WTC11 (cell line): ENCODE data around the gene EDC4. TPM values are rescaled to one million over a fixed set of nuclear protein-coding genes. Genes with fewer than 3 reads are reported as not detected.

ENCODE experiments used
- ATAC-seq: fragments of 200-7000 bp; cut with Tn5 transposase; 2 replicates; pipeline ENCODE4 v1.10.0; 2021; ENCODE audit warnings: mild to moderate bottlenecking, moderate library complexity
- CTCF ChIA-PET: fragments of 300-600 bp; sonication (Branson Sonifier 250); formaldehyde crosslinking; loops from one replicate; lab custom pipeline; 2021; ENCODE audit warnings: antibody characterized with exemption; lab: Charles Lee
- POLR2A ChIA-PET: fragments of 350-600 bp; sonication (Branson Sonifier 250); formaldehyde crosslinking; loops from one replicate; lab custom pipeline; 2021; ENCODE audit warnings: antibody characterized with exemption; lab: Charles Lee
- DNase-seq: peaks from one replicate; pipeline ENCODE4 v3.0.0; 2021; ENCODE audit warnings: low spot score
- H3K27ac Mint-ChIP-seq: 2 replicates; pipeline ENCODE4 v1.8.0; 2021; ENCODE audit warnings: mixed read lengths
- H3K27me3 Mint-ChIP-seq: 2 replicates; pipeline ENCODE4 v1.8.0; 2021; ENCODE audit warnings: low read depth, mild to moderate bottlenecking, moderate library complexity, mixed read lengths
- H3K36me3 Mint-ChIP-seq: 2 replicates; pipeline ENCODE4 v1.8.0; 2021; ENCODE audit warnings: mixed read lengths
- H3K4me1 Mint-ChIP-seq: 2 replicates; pipeline ENCODE4 v1.8.0; 2022; ENCODE audit warnings: mixed read lengths
- H3K4me3 Mint-ChIP-seq: 2 replicates; pipeline ENCODE4 v1.8.0; 2021; ENCODE audit warnings: mild to moderate bottlenecking, moderate library complexity, mixed read lengths
- H3K9me3 Mint-ChIP-seq: 2 replicates; pipeline ENCODE4 v1.8.0; 2021; ENCODE audit warnings: mixed read lengths
- CDX4 ChIP-seq: fragments of 250-450 bp; sonication (Bioruptor Pico); IDR thresholded peaks from 2 replicates; pipeline ENCODE4 v1.9.0; 2021; ENCODE audit warnings: moderate library complexity, mild to moderate bottlenecking, inconsistent platforms, borderline replicate concordance
- CREB1 ChIP-seq: sonication (generic); formaldehyde crosslinking; IDR thresholded peaks from 2 replicates; pipeline ENCODE4 v1.8.0; 2023; ENCODE audit warnings: mild to moderate bottlenecking, missing genetic modification reagents
- CREM ChIP-seq: sonication (generic); formaldehyde crosslinking; IDR thresholded peaks from 2 replicates; pipeline ENCODE4 v1.8.1; 2022; ENCODE audit warnings: mild to moderate bottlenecking, missing genetic modification reagents, moderate library complexity
- E2F1 ChIP-seq: sonication (generic); formaldehyde crosslinking; IDR thresholded peaks from 2 replicates; pipeline ENCODE4 v1.8.0; 2022; ENCODE audit warnings: mild to moderate bottlenecking, missing genetic modification reagents
- EMX1 ChIP-seq: fragments of 250-450 bp; sonication (Bioruptor Pico); IDR thresholded peaks from 2 replicates; pipeline ENCODE4 v1.8.0; 2021; ENCODE audit warnings: mild to moderate bottlenecking
- ESRRA ChIP-seq: sonication (generic); formaldehyde crosslinking; IDR thresholded peaks from 2 replicates; pipeline ENCODE4 v1.8.1; 2022; ENCODE audit warnings: mild to moderate bottlenecking, missing genetic modification reagents, borderline replicate concordance
- FOXK1 ChIP-seq: sonication (generic); formaldehyde crosslinking; IDR thresholded peaks from 2 replicates; pipeline ENCODE4 v1.8.0; 2022; ENCODE audit warnings: mild to moderate bottlenecking, moderate library complexity, missing genetic modification reagents
- IRF1 ChIP-seq: sonication (generic); formaldehyde crosslinking; IDR thresholded peaks from 2 replicates; pipeline ENCODE4 v1.8.0; 2023; ENCODE audit warnings: missing genetic modification reagents
- JAZF1 ChIP-seq: fragments of 250-450 bp; sonication (Bioruptor Pico); IDR thresholded peaks from 2 replicates; pipeline ENCODE4 v1.9.0; 2021; ENCODE audit warnings: moderate library complexity, mild to moderate bottlenecking, inconsistent platforms
- JUN ChIP-seq: sonication (generic); formaldehyde crosslinking; IDR thresholded peaks from 2 replicates; pipeline ENCODE4 v1.8.0; 2023; ENCODE audit warnings: mild to moderate bottlenecking, missing genetic modification reagents
- MAX ChIP-seq: sonication (generic); formaldehyde crosslinking; IDR thresholded peaks from 2 replicates; pipeline ENCODE4 v1.8.0; 2022; ENCODE audit warnings: mild to moderate bottlenecking, missing genetic modification reagents
- NFATC4 ChIP-seq: fragments of 250-450 bp; sonication (Bioruptor Pico); IDR thresholded peaks from 2 replicates; pipeline ENCODE4 v1.9.0; 2021; ENCODE audit warnings: mild to moderate bottlenecking
- NR2C2 ChIP-seq: sonication (generic); formaldehyde crosslinking; IDR thresholded peaks from 2 replicates; pipeline ENCODE4 v1.8.0; 2022; ENCODE audit warnings: mild to moderate bottlenecking, missing genetic modification reagents
- PREB ChIP-seq: sonication (generic); formaldehyde crosslinking; IDR thresholded peaks from 2 replicates; pipeline ENCODE4 v1.8.1; 2022; ENCODE audit warnings: mild to moderate bottlenecking, missing genetic modification reagents, moderate library complexity, borderline replicate concordance
- SMAD3 ChIP-seq: sonication (generic); formaldehyde crosslinking; IDR thresholded peaks from 2 replicates; pipeline ENCODE4 v1.8.0; 2022; ENCODE audit warnings: missing genetic modification reagents, mild to moderate bottlenecking, borderline replicate concordance
- SP1 ChIP-seq: sonication (generic); formaldehyde crosslinking; conservative IDR thresholded peaks from 2 replicates; pipeline ENCODE4 v1.8.1; 2022; ENCODE audit warnings: missing genetic modification reagents
- TP53 ChIP-seq: sonication (generic); formaldehyde crosslinking; IDR thresholded peaks from 2 replicates; pipeline ENCODE4 v1.8.1; 2023; ENCODE audit warnings: mild to moderate bottlenecking, missing genetic modification reagents
- USF1 ChIP-seq: sonication (generic); formaldehyde crosslinking; IDR thresholded peaks from 2 replicates; pipeline ENCODE4 v1.8.0; 2022; ENCODE audit warnings: mild to moderate bottlenecking, missing genetic modification reagents
- ZNF138 ChIP-seq: sonication (generic); formaldehyde crosslinking; conservative IDR thresholded peaks from 2 replicates; pipeline ENCODE4 v1.8.1; 2022; ENCODE audit warnings: mild to moderate bottlenecking, moderate library complexity, missing genetic modification reagents
- ZNF512 ChIP-seq: sonication (generic); formaldehyde crosslinking; IDR thresholded peaks from 2 replicates; pipeline ENCODE4 v1.8.1; 2022; ENCODE audit warnings: missing genetic modification reagents, borderline replicate concordance
- total RNA-seq: library from RNA; stranded (reverse); gene quantifications from 3 replicates; pipeline ENCODE4 v1.2.3, GENCODE V29; 2021

The EDC4 gene
- total RNA-seq, 1 experiment from 2014 or later: 83.7 TPM

- TF ChIP-seq ZNF512 (CRISPR knock-in tag): no peak
- peak; percentile 84; the same call in 1 of the 2 replicates for TF ChIP-seq ESRRA (CRISPR knock-in tag)
- TF ChIP-seq USF1: no peak
- peak; percentile 91 for TF ChIP-seq NFATC4 (CRISPR knock-in tag)
- TF ChIP-seq MAX (CRISPR knock-in tag): peak; percentile 57; the same call in 1 of the 2 replicates
Observed at GRCh38 chr16:67872631-67873434, at the start of gene EDC4 (continued).

GRCh38 chr16:67825119-67825518, 47.7 kb upstream of the EDC4 start:
- DNase-seq: no peak
- peak; percentile 64 for ATAC-seq
- no peaks in the 10 kb centered on the region for H3K9me3 Mint-ChIP-seq

More at GRCh38 chr16:67825119-67825518, 47.7 kb upstream of the EDC4 start:
- ChIA-PET POLR2A (interaction anchor here (0.7 kb wide), 1 partner anchor 19 kb away, joined by 3 read pairs; the partner anchor contains the start of gene RANBP10), CTCF (interaction anchor here (0.8 to 5.1 kb wide), 3 partner anchors 8 to 153 kb away, joined by 3 to 43 read pairs (median 4); no protein-coding TSS in a partner anchor)
- H3K27me3 Mint-ChIP-seq: no peaks in the 10 kb centered on the region
- peak overlapping the region; percentile 64; the same call in 1 of the 2 replicates for H3K27ac Mint-ChIP-seq
- peaks cover 10% of the 10 kb centered on the region for H3K36me3 Mint-ChIP-seq
- peaks cover 7% of the 10 kb centered on the region for H3K4me1 Mint-ChIP-seq
- no peak overlapping the region for H3K4me3 Mint-ChIP-seq
- TF ChIP-seq PREB (CRISPR knock-in tag) (no peak), CDX4 (CRISPR knock-in tag) (no peak), IRF1 (CRISPR knock-in tag) (no peak), TP53 (CRISPR knock-in tag) (no peak), NR2C2 (CRISPR knock-in tag) (no peak), CREB1 (no peak), MAX (CRISPR knock-in tag) (no peak), E2F1 (CRISPR knock-in tag) (no peak), ZNF138 (CRISPR knock-in tag) (no peak), JUN (CRISPR knock-in tag) (no peak), CREM (CRISPR knock-in tag) (no peak), ESRRA (CRISPR knock-in tag) (no peak), JAZF1 (CRISPR knock-in tag) (no peak), SMAD3 (CRISPR knock-in tag) (no peak), SP1 (no peak), EMX1 (CRISPR knock-in tag) (no peak), FOXK1 (CRISPR knock-in tag) (no peak), NFATC4 (CRISPR knock-in tag) (no peak)
